GM18868 (cell line): ENCODE results near the gene CCT6B.
"Not testable (repeated sequence)": the region's sequence is repeated elsewhere in the genome, so short reads cannot be mapped to it uniquely, and the experiment has no call there.

ENCODE experiments used
- ATAC-seq: cut with Tn5 transposase; IDR thresholded peaks from one replicate; pipeline ENCODE4 v1.9.1; 2021; ENCODE audit warnings: mild to moderate bottlenecking, moderate library complexity; ENCODE audit not compliant: unreplicated experiment

CCT6B gene

GRCh38 chr17:34961093-34961911 is at the start of gene CCT6B, which contains the start of gene ZNF830:
TSS of gene CCT6B (minus strand) at chr17:34961460. CDS start at chr17:34961393, 67 bp downstream.
TSS of gene ZNF830 (plus strand) at chr17:34961540. CDS start at chr17:34961567, 27 bp downstream.
- peak; percentile 92 for ATAC-seq

GRCh38 chr17:35010093-35010492 is 48.8 kb upstream of the CCT6B start:
- no peak for ATAC-seq

DNA sequence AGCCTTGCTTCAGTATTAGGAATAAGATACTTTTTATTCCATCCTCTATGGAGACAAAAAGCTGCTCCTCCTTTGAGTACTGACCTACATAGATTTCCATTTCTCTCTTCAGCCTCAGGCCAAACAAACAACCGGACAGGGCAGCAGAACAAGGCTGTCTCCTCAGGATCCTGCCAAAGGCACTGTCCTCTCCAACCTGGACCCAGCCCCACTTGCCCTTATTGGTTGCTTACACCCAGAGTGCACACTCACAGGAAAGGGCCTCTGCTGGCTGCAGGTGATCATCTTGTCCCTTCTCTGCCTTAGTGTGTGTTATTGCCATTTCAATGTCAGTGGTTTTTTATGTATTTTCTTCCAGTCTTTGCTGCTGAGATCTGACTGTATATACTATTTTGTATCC is 45.7 kb upstream of the CCT6B start:
- ATAC-seq: no peak

GRCh38 chr17:35006345-35006744 is 45.1 kb upstream of the CCT6B start:
- no peak for ATAC-seq

- no peak for ATAC-seq
Observed at GRCh38 chr17:35003778-35004177, 42.5 kb upstream of the CCT6B start.

- no peak for ATAC-seq
Observed at GRCh38 chr17:35002876-35003551, 41.8 kb upstream of the CCT6B start.

GRCh38 chr17:35001549-35001948 is 40.3 kb upstream of the CCT6B start:
- no peak for ATAC-seq

GRCh38 chr17:35000965-35001364 is 39.7 kb upstream of the CCT6B start:
- not testable (repeated sequence) for ATAC-seq

GRCh38 chr17:34999456-34999855 is 38.2 kb upstream of the CCT6B start:
- ATAC-seq: no peak

DNA sequence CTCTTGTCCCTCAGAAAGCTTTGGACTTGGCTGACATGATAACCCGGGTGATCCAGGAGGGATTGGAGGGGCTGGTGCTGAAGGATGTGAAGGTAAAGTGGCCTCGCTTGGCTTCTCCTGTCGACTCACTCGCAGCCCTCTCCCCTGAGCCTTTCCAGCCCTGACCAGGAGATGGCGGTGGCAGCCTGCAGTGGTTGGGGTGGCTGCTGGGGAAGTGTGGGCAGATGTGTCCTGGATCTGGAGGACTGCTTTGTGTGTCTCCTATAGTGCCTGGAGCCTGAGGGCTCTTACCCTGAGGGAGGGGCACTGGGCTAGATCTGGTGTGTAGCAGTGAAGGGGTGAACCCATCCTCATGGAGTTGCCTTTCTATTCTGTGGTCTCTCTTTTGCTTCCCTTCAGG is 36.9 kb upstream of the CCT6B start:
- ATAC-seq: peak; percentile 48

DNA sequence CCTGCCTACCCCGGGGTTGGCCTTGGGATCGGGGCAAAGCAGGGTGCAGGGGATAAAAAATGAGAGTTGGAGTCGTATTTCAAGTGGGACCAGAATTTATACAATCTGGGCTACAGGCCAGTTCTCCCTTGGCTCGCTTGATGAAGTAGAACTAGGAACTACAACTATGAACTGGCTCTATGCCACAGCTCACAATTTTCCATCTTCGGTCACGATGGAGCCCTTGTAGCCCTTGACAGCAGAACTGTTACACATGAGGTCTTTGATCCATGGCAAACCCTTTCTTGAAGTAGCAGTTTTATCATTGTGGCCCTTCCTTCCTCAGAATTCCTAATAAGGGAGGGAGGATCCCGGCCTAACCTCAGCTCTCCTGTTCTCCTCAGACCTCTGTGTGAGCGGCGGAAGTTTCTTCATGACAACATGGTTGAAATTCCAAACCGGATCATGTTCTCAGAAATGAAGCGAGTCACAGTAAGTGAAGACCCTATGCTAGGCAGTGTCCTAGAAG is 36.1 kb upstream of the CCT6B start:
- no peak for ATAC-seq

DNA sequence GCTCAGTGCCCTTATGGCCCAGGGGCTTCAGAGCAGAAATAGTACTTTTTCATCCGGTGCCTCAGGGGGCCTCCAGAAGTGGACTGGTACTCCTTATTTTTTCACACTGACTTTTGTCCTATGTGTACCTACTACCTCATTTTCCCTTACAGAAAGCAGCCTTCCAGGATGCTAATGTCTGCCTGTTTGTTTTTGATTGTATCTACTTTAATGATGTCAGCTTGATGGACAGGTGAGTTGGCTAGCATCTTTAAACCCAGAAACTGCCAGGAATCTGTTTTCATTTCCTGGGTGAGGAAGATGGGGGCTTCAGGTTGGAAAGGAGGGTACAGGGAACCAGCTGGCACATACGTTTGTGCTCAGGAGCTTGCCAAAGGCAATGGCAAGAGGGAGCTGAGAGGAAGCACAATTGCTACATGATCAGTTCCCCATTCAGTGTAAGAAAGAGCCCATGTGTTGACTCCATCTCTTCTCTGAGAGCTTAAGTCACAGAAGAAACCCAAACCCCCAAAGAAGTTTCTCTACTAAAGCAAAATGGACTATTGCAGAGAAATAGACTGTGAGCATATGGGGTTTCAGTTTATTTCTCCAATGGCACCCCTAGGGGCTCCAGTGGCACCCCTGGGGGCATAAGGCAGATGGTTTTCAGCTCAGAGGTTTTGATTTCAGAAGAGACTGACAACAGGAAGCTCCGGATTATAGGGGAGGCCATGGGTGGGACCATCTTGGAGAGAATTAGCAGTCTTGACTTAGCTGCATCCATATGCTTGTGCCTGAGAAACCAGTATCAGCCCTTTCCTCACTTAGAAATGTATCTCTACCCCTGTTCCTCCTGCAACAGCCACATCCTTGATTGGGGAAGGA is 35.4 kb upstream of the CCT6B start:
- ATAC-seq: no peak

- ATAC-seq: no peak
Observed at GRCh38 chr17:34993031-34993430, 31.8 kb upstream of the CCT6B start.

DNA sequence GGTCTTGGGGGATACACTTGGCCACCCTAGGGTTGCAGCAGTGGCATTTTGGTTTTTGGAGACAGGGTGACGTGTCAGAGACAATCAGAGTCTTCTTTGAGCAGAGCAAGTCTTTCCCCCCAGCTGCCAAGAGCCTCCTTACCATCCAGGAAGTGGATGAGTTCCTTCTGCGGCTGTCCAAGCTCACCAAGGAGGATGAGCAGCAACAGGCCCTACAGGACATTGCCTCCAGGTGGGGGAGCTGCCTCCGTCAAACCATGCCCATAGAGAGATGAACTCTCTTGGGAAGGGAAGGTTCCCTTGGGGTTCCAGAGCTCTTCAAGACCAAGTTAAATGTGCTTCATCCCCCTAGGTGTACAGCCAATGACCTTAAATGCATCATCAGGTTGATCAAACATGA is 30.3 kb upstream of the CCT6B start:
- ATAC-seq: no peak

DNA sequence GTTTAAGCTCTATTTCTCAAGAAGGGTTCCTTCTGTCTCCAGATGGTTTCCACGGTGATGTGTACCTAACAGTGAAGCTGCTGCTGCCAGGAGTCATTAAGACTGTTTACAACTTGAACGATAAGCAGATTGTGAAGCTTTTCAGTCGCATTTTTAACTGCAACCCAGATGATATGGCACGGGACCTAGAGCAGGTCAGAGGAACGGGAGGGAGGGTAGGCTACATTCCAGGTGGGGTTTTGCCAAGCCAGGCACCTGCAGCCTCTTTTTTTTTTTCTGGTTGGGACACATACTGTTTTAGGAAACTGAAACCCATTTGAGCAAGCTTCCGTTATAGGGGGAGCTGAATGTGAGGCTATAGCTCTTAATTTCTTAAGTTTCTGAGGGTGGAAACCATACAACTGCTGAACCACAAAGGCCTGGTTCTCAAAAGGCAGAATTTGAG is 29.7 kb upstream of the CCT6B start:
- ATAC-seq: no peak

DNA sequence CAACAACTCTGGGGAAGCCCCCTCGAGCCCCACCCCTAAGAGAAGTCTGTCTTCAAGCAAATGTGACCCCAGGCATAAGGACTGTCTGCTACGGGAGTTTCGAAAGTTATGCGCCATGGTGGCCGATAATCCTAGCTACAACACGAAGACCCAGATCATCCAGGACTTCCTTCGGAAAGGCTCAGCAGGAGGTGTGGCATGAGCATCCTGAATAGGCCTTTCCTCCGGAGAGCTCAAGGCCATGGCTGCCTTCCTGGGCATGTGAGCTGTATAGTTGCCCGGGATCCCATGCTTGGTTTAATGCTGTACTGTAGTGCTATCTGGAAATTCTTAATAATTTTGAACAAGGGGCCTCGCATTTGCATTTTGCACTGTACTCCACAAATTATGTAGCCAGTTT is 28.2 kb upstream of the CCT6B start:
- no peak for ATAC-seq

DNA sequence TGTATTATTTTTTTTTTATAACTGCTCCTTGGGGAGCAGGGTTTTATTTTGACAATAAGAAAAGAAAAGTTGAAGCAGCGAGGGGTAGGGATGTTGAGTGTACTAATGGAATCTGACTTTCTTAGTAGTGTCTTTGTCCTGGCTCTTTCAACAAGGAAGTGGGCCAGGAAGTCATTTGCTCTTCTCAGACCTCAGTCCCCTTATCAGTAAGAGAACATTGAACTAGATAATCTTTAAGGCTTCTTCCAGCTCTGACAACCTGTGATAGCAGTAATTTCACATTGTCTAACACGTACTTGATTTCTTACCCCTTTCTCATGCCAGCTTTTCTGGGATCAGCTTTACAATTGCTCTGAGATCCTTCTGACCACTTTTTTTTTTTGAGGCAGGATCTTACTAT is 27.4 kb upstream of the CCT6B start:
- no peak for ATAC-seq

GRCh38 chr17:34987232-34987631 is 26.0 kb upstream of the CCT6B start:
- ATAC-seq: no peak

GRCh38 chr17:34981538-34982241 is 20.4 kb upstream of the CCT6B start:
- ATAC-seq: no peak
